K562 (cell line): Measurements from ENCODE around the gene IL20. TPM values are rescaled to one million over a fixed set of nuclear protein-coding genes. Genes with fewer than 3 reads are reported as not detected.

ENCODE experiments used
- CBX3 ChIP-seq, 2 experiments: IDR thresholded peaks; 1 replicate in 1 of 2; 2 replicates in 1 of 2; pipeline ENCODE4 v1.6.1; 2012; ENCODE audit warnings: inconsistent platforms in 2 of 2, low read length in 2 of 2, borderline replicate concordance in 1 of 2, control low read depth in 1 of 2
- CBX5 ChIP-seq: IDR thresholded peaks from 2 replicates; pipeline ENCODE4 v1.6.1; 2014; ENCODE audit warnings: low read depth, borderline replicate concordance
- ELF1 ChIP-seq: fragments of 200-800 bp; sonication (Bioruptor generic); IDR thresholded peaks from 2 replicates; pipeline ENCODE4 v1.6.1; 2016; ENCODE audit warnings: missing genetic modification characterization, missing compliant biosample characterization
- KDM1A ChIP-seq, 2 experiments: fragments of 450-650 bp; IDR thresholded peaks; 2 replicates each; pipeline ENCODE4 v1.6.1; 2016; ENCODE audit warnings: mild to moderate bottlenecking in 2 of 2
- PTRF ChIP-seq: fragments of 450-650 bp; IDR thresholded peaks from 2 replicates; pipeline ENCODE4 v1.6.1; 2016; ENCODE audit warnings: mild to moderate bottlenecking, missing genetic modification characterization, missing compliant biosample characterization
- RFX1 ChIP-seq: fragments of 450-650 bp; IDR thresholded peaks from 2 replicates; pipeline ENCODE4 v1.6.1; 2016; ENCODE audit warnings: mild to moderate bottlenecking, moderate library complexity
- STAG1 ChIP-seq: sonication (generic); formaldehyde crosslinking; IDR thresholded peaks from 2 replicates; pipeline ENCODE4 v1.5.0; 2020; ENCODE audit warnings: missing genetic modification reagents, borderline replicate concordance
- TCF7 ChIP-seq: sonication (generic); IDR thresholded peaks from 2 replicates; pipeline ENCODE4 v1.6.1; 2016; ENCODE audit warnings: antibody characterized with exemption, borderline replicate concordance
- XRCC5 ChIP-seq: fragments of 200-400 bp; formaldehyde crosslinking; IDR thresholded peaks from 2 replicates; pipeline ENCODE4 v1.6.1; 2017; ENCODE audit warnings: low read depth, mild to moderate bottlenecking, low read length
- ZNF431 ChIP-seq: sonication (generic); formaldehyde crosslinking; IDR thresholded peaks from 2 replicates; pipeline ENCODE4 v1.8.0; 2022; ENCODE audit warnings: mild to moderate bottlenecking, missing genetic modification reagents
- ZNF766 ChIP-seq: fragments of 200-800 bp; sonication (Bioruptor generic); conservative IDR thresholded peaks from 2 replicates; pipeline ENCODE4 v1.6.1; 2016; ENCODE audit warnings: missing genetic modification characterization, missing compliant biosample characterization
- ZNF778 ChIP-seq: fragments of 450-650 bp; formaldehyde crosslinking; IDR thresholded peaks from 2 replicates; pipeline ENCODE4 v1.4.0; 2020; ENCODE audit warnings: mild to moderate bottlenecking, moderate library complexity
- polyA plus RNA-seq, 8 experiments: library from polyadenylated mRNA; depleted of rRNA in 4 of 8; stranded (reverse) in 5 of 8; unstranded in 3 of 8; fragments of >200 nt; fragmentation: Nextera tagmentation in 2 of 8; fragmentation: Illumina TruSeq in 1 of 8; extraction: Ambion mirVana in 2 of 8; extraction: Trizol in 1 of 8; gene quantifications; 2 replicates each; pipeline versions ENCODE4 v1.2.1 to v1.2.3, GENCODE V29; 2011 to 2014; ENCODE audit warnings: inconsistent platforms in 1 of 8, missing spikeins in 1 of 8
- total RNA-seq, 7 experiments: library from RNA; depleted of rRNA in 6 of 7; stranded (reverse); fragments of >200 nt in 6 of 7; fragmentation: Illumina TruSeq in 2 of 7; extraction: Trizol in 2 of 7; gene quantifications; 2 replicates each; pipeline versions ENCODE4 v1.2.1 to v1.2.3, GENCODE V29; 2011 to 2021; ENCODE audit warnings: low replicate concordance in 1 of 7
- TF ChIP-seq, protein P1 (sequence below), 2 experiments: IDR thresholded peaks; 2 replicates each; pipeline ENCODE4 v1.6.1; 2011; ENCODE audit warnings: borderline replicate concordance in 1 of 2, control low read depth in 1 of 2, low read depth in 1 of 2, low read length in 1 of 2, mild to moderate bottlenecking in 1 of 2, mixed read lengths in 1 of 2, moderate library complexity in 1 of 2; ENCODE audit not compliant: insufficient read depth in 1 of 2, insufficient read length in 1 of 2, poor library complexity in 1 of 2, severe bottlenecking in 1 of 2; ENCODE audit errors: extremely low read depth in 1 of 2
- TF ChIP-seq, protein P2 (sequence below), 3 experiments: IDR thresholded peaks in 2 of 3; conservative IDR thresholded peaks in 1 of 3; 2 replicates each; pipeline ENCODE4 v1.5.1; 2011 to 2012; ENCODE audit warnings: low read length in 3 of 3, mild to moderate bottlenecking in 3 of 3, control low read depth in 2 of 3, improper control_type of control experiment in 1 of 3, inconsistent platforms in 1 of 3, low read depth in 1 of 3, mixed read lengths in 1 of 3, moderate library complexity in 1 of 3; ENCODE audit not compliant: insufficient read depth in 2 of 3
- TF ChIP-seq, protein P3 (sequence below): fragments of 450-650 bp; formaldehyde crosslinking; IDR thresholded peaks from 2 replicates; pipeline ENCODE4 v1.4.0; 2020; ENCODE audit warnings: mild to moderate bottlenecking, moderate library complexity
- TF ChIP-seq, protein P4 (sequence below): sonication (generic); formaldehyde crosslinking; IDR thresholded peaks from 2 replicates; pipeline ENCODE4 v1.9.0; 2022; ENCODE audit warnings: mild to moderate bottlenecking, missing genetic modification reagents
- TF ChIP-seq, protein P5 (sequence below), 2 experiments: fragments of 450-650 bp; conservative IDR thresholded peaks; 2 replicates each; pipeline ENCODE4 v1.6.1; 2017; ENCODE audit warnings: mild to moderate bottlenecking in 2 of 2, moderate library complexity in 2 of 2
- TF ChIP-seq, protein P6 (sequence below): fragments of 450-650 bp; formaldehyde crosslinking; IDR thresholded peaks from 2 replicates; pipeline ENCODE4 v1.4.0; 2020; ENCODE audit warnings: mild to moderate bottlenecking, moderate library complexity

IL20 gene
- total and polyA plus RNA-seq, 9 of the 15 experiments (the other 6 are each of a cell fraction or from before 2014, with no cell fraction given): not detected

DNA sequence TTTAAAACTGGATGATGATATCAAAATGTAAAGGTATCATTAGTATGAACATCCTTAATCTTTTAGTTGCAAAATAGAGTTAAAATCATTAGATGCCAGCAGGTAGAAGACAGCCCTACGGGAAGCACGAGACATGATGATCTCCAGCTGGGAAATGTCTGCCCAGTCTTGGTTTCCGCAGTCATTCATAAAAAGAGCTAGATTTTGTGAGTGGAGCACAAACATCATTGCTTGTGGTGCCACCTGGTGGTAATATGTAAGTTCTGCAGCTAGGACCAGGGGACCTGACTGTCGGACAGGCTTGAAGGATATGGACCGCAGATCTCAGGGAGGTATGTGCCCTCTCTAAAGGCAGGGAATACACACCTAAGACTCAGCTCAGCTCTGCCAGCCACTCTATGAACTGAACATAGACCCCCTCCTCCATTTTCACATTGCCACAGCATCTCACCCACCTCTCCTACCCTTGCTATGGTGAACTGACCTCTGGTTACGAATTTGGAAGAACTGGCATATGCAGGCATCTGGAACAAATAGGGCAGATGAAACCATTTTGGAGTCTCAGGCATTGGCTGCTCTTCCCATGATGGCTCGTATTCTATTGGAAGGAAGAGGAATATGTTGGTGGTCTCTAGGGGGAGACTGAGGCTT lies 47.1 kb downstream of the IL20 start (continued):
- TF ChIP-seq, protein P1, sequence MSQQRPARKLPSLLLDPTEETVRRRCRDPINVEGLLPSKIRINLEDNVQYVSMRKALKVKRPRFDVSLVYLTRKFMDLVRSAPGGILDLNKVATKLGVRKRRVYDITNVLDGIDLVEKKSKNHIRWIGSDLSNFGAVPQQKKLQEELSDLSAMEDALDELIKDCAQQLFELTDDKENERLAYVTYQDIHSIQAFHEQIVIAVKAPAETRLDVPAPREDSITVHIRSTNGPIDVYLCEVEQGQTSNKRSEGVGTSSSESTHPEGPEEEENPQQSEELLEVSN (IDR thresholded peaks at IDR 0.05; ENCODE audit: borderline replicate concordance in 1 of 2, extremely low read depth in 1 of 2, insufficient read depth in 1 of 2, insufficient read length in 1 of 2, low read depth in 1 of 2, low read length in 1 of 2, poor library complexity in 1 of 2, severe bottlenecking in 1 of 2): no peak
- TF ChIP-seq XRCC5 (peak; percentile 66; the same call in 1 of the 2 replicates), PTRF (no peak), TCF7 (0 out of 2 replicates have a peak, but pooled peaks have one; percentile 29), RFX1 (no peak), ZNF431 (no peak), KDM1A (IDR thresholded peaks at IDR 0.05) (no peak), ELF1 (tag) (peak; percentile 41; the same call in 1 of the 2 replicates), ZNF766 (CRISPR knock-in tag) (no peak), CBX5 (no peak), ZNF778 (no peak), CBX3 (IDR thresholded peaks at IDR 0.05; ENCODE audit: borderline replicate concordance in 1 of 2, low read length in 2 of 2) (peak in 1 of 2 experiments; percentile 50; a peak in 1 of 3 replicates), STAG1 (CRISPR knock-in tag) (peak; percentile 90; the same call in 1 of the 2 replicates)
- TF ChIP-seq, protein P2, sequence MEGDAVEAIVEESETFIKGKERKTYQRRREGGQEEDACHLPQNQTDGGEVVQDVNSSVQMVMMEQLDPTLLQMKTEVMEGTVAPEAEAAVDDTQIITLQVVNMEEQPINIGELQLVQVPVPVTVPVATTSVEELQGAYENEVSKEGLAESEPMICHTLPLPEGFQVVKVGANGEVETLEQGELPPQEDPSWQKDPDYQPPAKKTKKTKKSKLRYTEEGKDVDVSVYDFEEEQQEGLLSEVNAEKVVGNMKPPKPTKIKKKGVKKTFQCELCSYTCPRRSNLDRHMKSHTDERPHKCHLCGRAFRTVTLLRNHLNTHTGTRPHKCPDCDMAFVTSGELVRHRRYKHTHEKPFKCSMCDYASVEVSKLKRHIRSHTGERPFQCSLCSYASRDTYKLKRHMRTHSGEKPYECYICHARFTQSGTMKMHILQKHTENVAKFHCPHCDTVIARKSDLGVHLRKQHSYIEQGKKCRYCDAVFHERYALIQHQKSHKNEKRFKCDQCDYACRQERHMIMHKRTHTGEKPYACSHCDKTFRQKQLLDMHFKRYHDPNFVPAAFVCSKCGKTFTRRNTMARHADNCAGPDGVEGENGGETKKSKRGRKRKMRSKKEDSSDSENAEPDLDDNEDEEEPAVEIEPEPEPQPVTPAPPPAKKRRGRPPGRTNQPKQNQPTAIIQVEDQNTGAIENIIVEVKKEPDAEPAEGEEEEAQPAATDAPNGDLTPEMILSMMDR (IDR thresholded peaks at IDR 0.05 in 2 of 3, conservative IDR thresholded peaks at IDR 0.05 in 1 of 3; ENCODE audit: insufficient read depth in 2 of 3, low read depth in 1 of 3, low read length in 3 of 3): peak; percentile 90 to 92 (median 92)
- TF ChIP-seq, protein P3, sequence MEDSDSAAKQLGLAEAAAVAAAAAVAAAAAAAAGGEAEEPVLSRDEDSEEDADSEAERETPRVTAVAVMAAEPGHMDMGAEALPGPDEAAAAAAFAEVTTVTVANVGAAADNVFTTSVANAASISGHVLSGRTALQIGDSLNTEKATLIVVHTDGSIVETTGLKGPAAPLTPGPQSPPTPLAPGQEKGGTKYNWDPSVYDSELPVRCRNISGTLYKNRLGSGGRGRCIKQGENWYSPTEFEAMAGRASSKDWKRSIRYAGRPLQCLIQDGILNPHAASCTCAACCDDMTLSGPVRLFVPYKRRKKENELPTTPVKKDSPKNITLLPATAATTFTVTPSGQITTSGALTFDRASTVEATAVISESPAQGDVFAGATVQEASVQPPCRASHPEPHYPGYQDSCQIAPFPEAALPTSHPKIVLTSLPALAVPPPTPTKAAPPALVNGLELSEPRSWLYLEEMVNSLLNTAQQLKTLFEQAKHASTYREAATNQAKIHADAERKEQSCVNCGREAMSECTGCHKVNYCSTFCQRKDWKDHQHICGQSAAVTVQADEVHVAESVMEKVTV: peak; percentile 76
- TF ChIP-seq, protein P4, sequence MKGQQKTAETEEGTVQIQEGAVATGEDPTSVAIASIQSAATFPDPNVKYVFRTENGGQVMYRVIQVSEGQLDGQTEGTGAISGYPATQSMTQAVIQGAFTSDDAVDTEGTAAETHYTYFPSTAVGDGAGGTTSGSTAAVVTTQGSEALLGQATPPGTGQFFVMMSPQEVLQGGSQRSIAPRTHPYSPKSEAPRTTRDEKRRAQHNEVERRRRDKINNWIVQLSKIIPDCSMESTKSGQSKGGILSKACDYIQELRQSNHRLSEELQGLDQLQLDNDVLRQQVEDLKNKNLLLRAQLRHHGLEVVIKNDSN (CRISPR knock-in tag): no peak
- TF ChIP-seq, protein P5, sequence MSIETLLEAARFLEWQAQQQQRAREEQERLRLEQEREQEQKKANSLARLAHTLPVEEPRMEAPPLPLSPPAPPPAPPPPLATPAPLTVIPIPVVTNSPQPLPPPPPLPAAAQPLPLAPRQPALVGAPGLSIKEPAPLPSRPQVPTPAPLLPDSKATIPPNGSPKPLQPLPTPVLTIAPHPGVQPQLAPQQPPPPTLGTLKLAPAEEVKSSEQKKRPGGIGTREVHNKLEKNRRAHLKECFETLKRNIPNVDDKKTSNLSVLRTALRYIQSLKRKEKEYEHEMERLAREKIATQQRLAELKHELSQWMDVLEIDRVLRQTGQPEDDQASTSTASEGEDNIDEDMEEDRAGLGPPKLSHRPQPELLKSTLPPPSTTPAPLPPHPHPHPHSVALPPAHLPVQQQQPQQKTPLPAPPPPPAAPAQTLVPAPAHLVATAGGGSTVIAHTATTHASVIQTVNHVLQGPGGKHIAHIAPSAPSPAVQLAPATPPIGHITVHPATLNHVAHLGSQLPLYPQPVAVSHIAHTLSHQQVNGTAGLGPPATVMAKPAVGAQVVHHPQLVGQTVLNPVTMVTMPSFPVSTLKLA (conservative IDR thresholded peaks at IDR 0.05): 0 out of 4 replicates have a peak, but pooled peaks of 1 of the 2 experiments have one; percentile 17
- TF ChIP-seq, protein P6, sequence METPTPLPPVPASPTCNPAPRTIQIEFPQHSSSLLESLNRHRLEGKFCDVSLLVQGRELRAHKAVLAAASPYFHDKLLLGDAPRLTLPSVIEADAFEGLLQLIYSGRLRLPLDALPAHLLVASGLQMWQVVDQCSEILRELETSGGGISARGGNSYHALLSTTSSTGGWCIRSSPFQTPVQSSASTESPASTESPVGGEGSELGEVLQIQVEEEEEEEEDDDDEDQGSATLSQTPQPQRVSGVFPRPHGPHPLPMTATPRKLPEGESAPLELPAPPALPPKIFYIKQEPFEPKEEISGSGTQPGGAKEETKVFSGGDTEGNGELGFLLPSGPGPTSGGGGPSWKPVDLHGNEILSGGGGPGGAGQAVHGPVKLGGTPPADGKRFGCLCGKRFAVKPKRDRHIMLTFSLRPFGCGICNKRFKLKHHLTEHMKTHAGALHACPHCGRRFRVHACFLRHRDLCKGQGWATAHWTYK: no peak
